ENCODE data around the gene COL12A1. TPM values are rescaled to one million over a fixed set of nuclear protein-coding genes. Genes with fewer than 3 reads are reported as not detected.

Gene COL12A1
- total RNA-seq: 49.3 and 97.3 TPM in 2 replicates

DNA sequence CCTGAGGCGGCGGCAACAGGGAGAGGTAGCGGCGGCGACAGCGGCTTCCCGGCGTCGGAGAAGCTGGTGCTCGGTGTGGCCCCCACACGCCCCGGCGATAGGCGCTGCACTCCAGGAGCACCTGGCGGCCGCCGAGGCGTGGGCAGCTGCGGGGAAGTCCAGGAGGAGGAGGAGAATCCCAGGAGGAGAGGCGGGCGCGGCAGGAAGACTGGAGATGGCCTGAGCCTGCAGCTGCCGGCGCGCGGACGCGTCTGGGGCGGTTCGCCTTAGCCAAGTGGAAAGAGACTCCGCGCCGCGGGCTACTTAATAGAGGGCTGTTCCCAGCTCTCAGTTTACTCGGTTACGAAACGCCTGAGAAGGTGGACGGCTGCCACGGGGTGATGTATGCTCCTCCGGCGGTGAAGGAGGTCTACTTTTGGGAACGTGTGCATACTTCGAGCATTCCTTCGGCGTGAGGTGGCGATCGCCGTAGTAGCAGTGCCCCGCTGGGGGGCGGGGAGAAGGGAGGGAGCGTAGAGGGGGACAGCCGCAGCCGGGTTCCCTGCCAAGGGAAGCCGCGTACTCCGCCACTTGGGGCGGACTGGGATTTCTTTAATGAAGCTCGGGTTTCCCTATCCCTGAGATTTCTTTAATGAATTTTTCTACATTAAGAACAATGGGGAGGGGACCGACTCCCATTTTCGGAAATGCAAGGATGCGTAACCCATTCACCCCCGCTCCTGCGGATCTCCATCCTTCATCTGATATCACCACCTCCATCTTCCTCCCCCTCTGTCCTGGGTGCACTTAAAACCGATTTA, at the start of gene COL12A1:
COL12A1 (minus strand) TSS at position 278 of the 800 bp plus-strand sequence. CDS start 3,261 bp downstream, outside the sequence.
- no peak for DNase-seq (ENCODE audit: extremely low read depth, low read depth, low spot score)

DNA sequence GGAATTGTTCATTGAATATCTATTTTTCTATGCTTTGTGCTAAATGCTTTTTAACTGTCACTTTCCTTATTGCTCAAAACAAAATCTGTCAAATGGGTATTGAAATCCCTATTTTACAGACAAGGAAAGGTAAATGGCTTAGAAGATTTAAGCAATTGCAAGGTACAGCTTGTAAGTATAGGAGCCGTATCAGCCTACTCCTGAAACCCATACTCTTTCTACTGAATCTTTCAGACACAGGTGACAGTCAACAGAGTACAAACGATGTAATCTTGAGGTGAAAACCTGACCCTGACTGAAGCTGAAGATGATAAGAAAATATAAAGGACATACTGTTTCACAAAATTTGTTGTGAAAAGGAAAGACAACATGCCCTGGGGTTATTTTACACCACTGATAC, 44.7 kb upstream of the COL12A1 start:
- no peak for DNase-seq (ENCODE audit: extremely low read depth, low read depth, low spot score)

DNA sequence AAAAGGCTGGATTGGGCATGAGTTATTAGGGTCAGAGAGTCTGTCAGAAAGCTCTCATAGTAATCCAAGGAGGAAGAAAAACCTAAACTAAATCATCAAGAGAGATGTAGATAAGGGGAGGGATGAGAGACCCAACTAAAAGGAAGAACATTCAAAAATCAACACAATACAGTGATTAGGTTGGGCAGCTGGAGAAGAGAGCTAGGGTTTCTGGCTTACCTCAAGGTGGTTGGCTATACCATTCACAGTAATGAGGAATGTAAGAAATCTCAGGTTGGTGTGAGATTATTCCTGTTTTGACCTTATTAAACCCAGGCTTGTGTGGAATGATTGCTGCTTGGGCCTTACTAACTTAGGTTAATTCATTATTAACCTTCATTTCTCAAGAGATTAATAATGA, 44.0 kb upstream of the COL12A1 start:
- no peak for DNase-seq (ENCODE audit: extremely low read depth, low read depth, low spot score)

DNA sequence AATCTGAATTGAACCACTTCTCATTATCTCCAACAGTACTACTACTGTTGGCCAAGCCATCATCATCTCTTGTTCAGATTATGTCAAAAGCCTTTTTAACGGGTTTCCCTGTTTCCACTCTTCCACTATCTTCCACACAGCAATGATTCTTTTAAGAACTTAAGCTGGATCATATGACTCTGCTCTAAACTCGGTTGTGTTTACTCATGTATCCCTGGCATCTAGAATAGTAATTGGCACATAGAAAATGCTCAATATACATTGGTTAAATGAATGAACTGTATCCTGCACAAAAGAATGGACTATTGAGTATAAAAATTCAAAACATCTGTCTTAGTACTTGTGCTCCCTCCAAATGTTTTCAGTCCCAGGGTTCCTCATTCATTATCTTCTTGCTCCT, 40.5 kb upstream of the COL12A1 start:
- no peak for DNase-seq (ENCODE audit: extremely low read depth, low read depth, low spot score)

DNA sequence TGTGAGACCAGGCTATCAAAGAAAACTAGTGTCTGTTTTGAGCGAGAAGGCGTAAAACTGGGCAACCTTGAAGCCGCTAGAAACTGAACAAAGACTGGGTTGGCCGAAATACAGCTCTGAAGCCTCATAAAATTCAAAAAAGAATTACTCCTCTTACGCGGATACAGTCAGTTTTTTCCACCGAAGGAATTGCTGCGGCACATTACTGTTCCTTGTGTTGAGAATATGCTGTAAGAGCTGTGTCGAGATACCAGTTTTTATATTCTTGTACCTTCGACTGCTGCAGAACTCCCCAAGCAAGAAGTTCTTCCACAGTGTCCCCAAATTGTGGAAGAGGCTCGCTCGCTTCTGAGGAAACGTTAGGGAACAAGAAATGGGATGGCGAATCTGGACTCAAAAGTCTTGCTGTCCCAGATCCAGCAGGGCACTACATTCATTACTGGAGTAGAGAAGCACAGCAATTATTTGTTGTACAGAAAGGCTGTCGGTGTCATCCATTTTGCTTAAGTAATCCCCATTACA, 38.3 kb upstream of the COL12A1 start:
- no peak for DNase-seq (ENCODE audit: extremely low read depth, low read depth, low spot score)

DNA sequence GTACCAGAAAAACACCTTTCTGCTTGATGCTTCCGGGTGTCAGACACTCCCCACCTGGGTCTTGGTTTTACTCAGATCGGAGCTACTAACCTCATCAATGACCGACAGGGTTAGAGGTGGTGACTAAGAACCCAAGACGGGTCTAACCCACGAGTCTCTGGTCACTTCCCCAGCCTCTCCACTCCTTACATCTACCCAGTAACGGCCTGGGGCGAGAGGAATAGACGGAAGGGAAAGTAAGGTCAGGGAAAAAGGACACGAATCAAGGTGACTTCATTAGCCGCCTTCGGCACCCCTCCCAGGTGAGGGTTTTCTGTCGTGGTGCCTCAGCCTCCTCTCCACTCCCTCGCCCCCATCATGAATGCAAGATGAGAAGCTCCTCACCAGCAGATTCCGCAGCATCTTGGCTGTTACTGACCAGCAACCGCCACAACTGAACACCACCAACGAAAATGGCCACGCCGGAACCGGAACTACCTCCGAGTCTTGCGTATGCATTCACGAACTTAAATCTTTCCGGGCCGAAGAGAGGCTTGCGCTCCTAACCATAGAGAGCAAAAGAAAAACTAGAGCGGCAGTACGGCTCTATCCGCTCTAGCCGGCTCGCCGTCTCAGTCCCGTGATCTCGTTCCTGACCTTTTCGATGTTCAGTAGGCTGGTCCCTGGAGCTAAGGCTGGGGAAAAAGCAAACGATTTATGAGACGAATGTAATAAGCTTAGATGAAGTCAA, 37.6 kb upstream of the COL12A1 start, which contains the start of gene COX7A2:
COX7A2 (minus strand) TSS at position 469 of the 730 bp plus-strand sequence; CDS start at position 402, 67 bp downstream.
- peak; percentile 92 for DNase-seq (ENCODE audit: extremely low read depth, low read depth, low spot score)

DNA sequence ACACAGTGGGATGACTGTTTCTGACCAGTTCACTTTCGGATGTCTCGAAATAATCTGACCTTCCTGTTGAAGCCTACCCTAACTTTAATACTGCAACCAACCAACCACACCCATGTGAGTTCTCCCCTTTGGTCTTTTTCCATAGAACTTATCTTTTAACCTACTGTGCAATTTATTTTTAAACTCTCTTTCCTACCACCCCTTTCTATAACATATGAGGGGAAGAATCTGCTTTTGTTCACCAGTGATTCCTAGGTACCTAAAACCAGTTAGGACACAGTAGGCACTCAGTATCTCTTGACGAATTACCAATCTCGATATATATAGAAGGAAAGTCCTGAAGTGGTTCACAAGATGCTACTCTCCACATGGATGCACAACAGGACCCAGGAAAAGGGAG, 30.8 kb upstream of the COL12A1 start:
- DNase-seq (ENCODE audit: extremely low read depth, low read depth, low spot score): no peak

DNA sequence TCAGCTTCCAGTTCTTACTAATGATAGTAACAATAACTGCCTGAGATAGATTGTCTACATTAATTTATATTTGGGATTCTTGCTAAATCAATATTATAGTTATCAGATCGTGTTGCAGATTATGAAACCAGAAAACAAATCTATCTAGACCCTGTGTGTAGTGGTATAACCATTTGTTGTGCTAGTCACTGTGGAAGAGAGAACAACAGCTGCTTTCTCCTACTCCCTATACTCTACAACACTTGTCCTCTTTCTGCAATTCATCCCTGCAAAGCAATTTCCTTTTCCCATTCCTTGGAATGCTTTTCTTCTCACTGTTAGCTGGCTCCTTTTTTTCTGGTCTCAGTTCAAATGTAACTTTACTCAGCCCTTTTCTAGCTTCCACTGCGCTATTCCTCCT, 29.4 kb upstream of the COL12A1 start:
- no peak for DNase-seq (ENCODE audit: extremely low read depth, low read depth, low spot score)

DNA sequence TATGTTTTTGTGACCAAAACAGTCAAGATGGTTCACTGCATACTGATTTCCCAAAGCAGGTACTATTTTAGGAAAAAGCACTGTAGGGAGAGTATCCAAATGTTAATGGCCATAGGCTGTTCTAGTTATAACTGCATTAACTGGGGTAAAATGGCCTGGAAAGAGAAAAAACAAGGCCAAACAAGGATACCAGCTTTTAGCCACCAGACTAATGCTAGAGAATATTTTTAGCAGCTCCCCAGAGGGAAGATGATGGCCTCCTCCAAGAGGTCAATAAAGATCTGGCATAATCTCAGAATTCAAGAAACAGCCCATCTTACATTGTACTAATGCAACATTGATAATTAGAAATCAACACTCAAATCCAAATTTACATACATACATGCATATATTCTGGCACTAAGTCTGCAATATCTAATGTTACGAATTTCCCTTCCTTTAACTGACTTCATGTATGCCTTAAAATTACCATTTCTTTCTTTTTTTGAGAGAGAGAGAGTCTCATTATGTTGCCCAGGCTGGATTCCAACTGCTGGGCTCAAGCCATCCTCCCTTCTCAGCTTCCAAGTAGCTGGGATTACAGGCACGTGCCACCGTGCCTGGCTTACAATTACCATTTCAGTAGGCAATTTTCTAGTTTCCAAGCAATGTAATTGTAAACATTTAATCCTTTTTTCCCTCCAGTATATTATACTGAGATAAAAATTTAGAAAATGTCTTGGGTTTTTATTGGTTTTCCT, 28.4 kb upstream of the COL12A1 start:
- no peak for DNase-seq (ENCODE audit: extremely low read depth, low read depth, low spot score)

DNA sequence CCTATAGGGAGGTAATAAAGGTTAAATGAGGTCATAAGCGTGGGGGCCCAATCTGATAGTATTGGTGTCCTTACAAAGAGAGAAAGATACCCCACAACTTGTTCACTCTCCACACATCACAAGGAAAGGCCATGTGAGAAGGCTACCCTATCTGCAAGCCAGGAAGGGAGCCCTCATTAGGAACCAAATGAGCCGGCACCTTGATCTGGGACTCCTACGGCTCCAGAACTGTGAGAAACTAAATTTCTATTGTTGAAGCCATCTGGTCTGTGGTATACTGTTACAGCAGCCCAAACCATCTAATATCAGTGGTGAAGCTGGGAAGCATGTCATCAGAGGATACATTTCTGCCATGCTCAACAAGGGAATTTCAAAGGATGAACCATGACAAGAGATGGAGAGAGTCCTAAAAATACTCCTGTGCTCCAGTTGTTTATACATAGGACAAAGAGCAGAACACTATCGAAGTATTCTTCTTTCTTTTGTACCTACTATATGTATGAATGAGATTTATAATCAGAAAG, 27.3 kb upstream of the COL12A1 start:
- no peak for DNase-seq (ENCODE audit: extremely low read depth, low read depth, low spot score)

DNA sequence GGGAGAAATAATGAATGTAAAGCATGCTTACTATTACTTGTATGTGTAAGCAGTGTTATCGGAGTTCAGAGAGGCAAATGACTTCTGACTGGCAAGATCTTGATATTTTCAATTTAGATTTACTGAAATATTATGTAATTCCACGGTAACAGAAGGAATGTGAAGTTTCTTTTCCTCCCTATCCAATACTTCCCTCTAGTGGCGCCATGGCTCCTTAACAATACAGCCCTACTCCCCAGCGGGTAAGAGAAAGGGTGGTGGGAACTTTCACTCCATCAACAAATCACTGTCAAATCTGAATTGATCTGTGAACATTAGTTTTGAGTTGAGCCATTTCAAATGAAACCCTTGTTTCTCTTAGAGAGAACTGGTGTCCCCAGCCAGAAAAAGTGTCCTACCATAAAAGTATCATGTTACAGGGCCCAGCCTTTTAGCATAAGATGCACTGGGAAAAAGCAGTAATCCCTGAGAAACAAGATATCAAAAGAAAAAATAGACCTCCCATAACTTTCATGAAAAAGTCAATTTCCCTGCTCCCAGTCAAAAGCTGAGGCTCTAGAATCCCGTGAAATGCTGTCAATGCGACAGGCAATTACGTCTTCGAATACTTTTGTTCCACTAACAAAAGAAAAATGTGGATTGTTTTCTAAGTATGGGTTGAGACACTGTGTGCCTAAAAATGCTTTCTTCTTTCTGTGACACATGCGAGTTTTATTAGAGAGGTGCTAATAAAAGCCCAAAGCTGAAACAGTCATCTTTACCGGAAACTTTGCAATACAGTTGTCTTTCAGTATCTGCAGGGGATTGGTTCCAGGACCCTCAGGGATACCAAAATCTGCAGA, 24.9 kb upstream of the COL12A1 start:
- DNase-seq (ENCODE audit: extremely low read depth, low read depth, low spot score): no peak

DNA sequence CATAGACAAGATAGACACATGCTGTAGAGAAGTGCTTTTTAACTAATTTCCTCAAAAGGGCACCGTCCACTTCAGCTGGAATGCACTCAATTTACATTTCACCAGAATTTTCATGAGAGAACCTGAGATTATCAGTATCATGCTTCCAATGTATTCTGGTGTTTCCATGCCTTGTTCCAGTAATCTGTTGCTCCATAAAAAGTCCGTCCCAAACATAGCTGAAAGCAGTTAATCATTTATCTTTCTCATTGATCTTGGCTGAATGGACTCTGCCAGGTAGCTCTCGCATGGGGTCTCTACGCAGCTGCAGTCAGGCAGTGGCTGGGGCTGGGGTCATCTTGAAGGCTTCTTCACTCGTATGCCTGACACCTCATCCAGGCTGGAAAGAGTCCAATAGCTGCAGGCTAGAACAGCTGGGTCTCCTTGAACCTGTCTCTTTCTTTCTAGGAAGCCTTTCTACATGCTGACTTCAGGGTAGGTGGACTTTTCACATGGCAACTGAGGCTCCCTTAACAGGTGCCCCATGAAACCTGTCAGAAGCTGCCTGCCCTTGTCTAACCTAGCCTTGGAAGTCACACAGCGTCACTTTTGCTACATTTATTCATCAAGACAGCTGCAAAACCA, 18.6 kb upstream of the COL12A1 start:
- no peak for DNase-seq (ENCODE audit: extremely low read depth, low read depth, low spot score)

DNA sequence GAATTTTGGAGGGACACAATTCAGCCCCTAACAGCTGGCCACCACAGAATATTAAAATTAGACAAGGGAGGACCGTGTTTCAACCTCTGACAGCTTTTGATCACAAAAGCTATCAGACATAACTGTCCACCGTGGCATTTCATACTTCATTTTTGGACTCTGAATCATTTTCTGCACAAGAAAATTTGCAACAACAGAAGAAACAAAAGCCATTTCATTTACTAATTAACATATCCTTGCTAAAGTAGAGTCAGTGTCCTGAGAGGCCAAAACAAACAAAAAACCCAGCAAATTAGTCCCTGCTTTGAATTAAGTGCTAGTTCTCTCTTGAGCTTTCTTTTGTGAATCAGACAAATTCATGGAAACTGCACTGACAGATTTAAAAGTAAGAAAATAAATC, 17.6 kb upstream of the COL12A1 start:
- DNase-seq (ENCODE audit: extremely low read depth, low read depth, low spot score): no peak

DNA sequence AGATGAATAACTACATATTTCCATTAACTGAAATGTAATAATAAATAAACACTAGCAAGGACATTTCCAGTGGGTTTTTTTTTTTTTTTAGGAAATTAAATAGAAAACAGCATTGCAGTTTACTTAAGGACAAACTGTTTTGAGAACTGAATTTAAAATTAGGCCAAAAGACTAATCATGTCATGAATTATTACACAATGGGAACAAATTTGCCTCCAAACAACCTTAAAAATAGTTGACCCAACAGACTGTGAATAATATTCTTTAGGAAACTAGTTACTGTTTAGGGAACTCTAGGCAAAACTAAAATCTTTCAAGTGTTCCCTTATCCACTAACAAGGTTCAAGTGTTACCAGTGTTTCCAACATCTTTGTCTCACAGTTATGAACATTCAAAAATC, 16.4 kb upstream of the COL12A1 start:
- DNase-seq (ENCODE audit: extremely low read depth, low read depth, low spot score): no peak

DNA sequence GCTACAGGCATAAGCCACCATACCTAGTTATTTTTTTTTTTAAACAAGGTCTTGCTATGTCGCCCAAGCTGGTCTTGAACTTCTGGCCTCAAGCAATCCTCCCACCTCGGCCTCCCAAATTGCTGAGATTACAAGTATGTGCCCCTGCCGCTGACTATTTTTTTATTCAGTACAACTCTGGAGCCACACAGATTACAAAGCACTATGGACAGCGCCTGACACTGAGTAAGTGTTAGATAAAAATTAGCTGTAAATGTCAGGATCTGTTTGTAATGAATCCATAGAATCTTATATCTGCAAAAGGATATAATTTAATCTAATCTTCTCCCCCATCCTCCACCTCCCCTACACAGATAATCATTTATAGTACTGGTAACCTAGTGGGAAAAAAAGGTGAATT, 15.3 kb upstream of the COL12A1 start:
- no peak for DNase-seq (ENCODE audit: extremely low read depth, low read depth, low spot score)

DNA sequence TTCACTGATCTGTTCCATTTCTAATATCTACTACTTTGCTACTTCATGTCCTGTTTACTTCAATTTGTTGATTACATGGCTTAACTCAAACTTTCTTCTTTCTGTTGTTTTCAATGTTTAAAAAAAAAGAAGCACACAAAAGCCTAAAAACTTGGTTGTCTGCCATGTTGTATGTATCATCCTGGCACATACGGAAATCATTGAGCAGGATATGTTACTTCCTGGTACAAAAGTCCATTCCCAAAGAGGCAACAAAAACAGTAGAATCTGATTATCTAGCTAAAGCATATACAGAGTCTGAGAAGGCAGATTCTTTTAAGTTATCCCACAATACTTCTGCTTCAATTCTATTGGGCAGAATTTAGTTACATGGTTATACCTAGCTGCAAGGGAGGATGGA, 14.5 kb upstream of the COL12A1 start:
- DNase-seq (ENCODE audit: extremely low read depth, low read depth, low spot score): no peak

DNA sequence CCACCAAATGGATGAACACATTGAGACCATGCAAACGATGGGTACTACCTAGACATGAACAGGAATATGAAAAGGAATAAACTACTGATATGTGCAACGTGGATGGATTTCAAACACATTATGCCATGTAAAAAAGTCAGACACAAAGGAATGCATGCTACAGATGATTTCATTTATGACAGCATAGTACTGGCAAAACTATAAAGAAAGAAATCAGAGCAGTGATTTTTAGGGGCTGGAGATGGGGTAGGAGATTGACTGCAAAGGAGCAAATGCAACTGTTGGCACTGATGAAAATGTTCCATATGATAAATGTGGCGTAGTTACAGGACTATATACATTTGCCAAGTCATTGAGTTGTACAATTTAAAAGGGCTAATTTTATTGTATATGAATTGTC, 13.4 kb upstream of the COL12A1 start:
- DNase-seq (ENCODE audit: extremely low read depth, low read depth, low spot score): no peak

DNA sequence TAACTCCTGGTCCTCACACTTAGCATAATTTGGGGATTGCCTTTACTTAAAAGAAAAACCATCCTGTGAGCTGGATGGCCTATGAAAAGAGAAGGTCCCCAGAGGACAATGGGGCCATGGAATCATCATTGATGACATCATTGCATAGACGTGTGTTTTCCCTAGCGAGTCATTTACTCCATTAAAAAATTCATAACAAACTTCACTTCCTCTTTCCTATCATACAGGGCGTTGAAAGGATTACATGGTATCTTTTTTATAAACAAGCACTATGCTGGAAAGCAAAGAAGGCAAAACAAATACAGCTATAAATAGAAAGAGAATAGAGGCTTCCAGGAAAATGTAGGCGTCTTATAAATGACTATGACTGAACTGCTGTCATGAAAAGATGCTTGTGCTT, 11.3 kb upstream of the COL12A1 start:
- DNase-seq (ENCODE audit: extremely low read depth, low read depth, low spot score): no peak

DNA sequence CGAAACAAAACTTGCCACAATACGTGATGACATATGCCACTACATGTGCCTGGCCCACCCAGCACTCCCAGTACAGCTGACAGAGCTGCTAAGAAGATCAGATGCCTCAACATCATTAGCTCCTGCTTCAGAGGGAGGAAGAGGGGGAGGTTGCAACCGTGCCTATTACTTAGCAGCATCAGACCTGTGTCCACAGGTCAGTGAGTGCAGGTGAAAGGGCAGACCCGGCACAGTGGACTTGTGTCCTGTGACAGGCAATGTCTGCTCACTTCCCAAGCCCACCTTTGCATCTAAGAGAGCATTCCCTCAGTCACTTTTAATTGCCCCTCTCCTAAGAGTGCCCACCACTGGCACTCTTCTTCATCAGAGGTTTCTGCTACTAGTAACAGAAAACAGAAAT, 9.4 kb upstream of the COL12A1 start:
- no peak for DNase-seq (ENCODE audit: extremely low read depth, low read depth, low spot score)

DNA sequence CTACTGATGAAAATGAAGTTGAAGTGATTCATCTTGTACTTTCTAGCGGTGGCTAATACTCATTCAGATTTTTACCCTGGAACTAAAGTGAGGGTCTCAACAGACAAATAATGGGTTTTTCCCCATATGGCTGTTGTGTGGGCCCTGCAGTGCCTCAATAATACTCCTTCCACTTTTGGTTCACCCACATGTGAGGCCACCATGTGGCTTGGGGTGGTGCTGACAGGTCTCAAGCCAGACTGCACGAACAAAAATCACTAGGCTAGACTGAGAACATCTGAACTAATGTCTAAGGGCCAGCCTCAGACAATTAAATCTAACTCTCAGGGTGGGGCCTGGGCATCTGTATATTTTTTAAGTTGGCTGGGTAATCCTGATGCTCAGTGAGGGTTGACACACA, 7.9 kb upstream of the COL12A1 start:
- no peak for DNase-seq (ENCODE audit: extremely low read depth, low read depth, low spot score)
